Fibroblast of villous mesenchyme (primary cell): ENCODE data around the gene NPR3. TPM values are rescaled to one million over a fixed set of nuclear protein-coding genes. Genes with fewer than 3 reads are reported as not detected.

Experiments
- DNase-seq: peaks from one replicate; pipeline ENCODE4 v3.0.0-alpha.2; 2010; ENCODE audit warnings: low read depth
- H3K4me3 ChIP-seq: 2 replicates; pipeline ENCODE4 v1.5.1; 2011; ENCODE audit warnings: low read depth, mild to moderate bottlenecking, low read length
- total RNA-seq: library from RNA; depleted of rRNA; stranded (reverse); fragments of >200 nt; gene quantifications from 2 replicates; pipeline ENCODE4 v1.2.3, GENCODE V29; 2012
- TF ChIP-seq, protein P1 (sequence below): IDR thresholded peaks from 2 replicates; pipeline ENCODE4 v1.5.1; 2012; ENCODE audit warnings: low read depth, mild to moderate bottlenecking, low read length; ENCODE audit not compliant: insufficient read depth

Gene NPR3
- total RNA-seq, 1 donor = 6.5 TPM

DNA sequence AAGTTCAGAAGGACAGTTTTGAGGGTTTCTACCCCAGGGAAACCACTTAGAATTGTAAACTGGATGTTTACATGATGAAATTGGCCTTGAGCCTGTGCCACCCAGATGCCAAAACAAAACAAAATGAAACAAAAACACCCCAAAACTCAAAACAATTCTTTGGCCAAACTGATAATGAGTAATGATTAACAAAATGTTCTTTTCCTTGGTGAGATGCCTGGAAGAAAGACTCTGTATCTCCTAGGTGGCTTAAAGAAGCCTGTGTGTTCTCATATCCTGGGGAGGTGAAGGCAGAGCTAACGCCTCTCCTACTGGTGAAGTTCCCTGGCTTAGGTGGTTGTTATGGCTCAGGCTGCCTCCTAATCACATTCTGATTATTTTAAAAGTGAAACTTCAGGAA, 120.5 kb downstream of the NPR3 start:
- no peak overlapping the region for H3K4me3 ChIP-seq
- TF ChIP-seq, protein P1, sequence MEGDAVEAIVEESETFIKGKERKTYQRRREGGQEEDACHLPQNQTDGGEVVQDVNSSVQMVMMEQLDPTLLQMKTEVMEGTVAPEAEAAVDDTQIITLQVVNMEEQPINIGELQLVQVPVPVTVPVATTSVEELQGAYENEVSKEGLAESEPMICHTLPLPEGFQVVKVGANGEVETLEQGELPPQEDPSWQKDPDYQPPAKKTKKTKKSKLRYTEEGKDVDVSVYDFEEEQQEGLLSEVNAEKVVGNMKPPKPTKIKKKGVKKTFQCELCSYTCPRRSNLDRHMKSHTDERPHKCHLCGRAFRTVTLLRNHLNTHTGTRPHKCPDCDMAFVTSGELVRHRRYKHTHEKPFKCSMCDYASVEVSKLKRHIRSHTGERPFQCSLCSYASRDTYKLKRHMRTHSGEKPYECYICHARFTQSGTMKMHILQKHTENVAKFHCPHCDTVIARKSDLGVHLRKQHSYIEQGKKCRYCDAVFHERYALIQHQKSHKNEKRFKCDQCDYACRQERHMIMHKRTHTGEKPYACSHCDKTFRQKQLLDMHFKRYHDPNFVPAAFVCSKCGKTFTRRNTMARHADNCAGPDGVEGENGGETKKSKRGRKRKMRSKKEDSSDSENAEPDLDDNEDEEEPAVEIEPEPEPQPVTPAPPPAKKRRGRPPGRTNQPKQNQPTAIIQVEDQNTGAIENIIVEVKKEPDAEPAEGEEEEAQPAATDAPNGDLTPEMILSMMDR = no peak
- DNase-seq = no peak

DNA sequence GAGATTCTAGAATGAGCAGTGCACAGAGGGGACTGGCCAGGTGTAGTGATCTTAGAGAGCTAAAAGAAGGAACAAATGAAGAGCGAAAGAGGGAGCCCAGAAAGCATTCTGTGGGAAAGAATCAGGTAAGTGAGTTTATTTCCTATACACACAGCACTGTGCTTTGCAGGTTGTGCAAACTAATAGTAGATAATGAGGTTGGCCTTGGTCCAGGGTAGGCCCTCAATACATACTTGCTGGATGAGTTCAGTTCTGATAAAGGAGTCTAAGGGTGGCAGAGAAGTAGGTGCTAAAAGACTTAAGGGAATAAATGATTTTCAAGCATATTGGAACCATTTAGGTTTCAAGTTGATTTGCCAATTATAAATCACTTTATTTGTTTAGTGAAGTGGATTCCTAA, 122.0 kb downstream of the NPR3 start:
- TF ChIP-seq, protein P1 = no peak
- DNase-seq = no peak
- H3K4me3 ChIP-seq = no peak overlapping the region

DNA sequence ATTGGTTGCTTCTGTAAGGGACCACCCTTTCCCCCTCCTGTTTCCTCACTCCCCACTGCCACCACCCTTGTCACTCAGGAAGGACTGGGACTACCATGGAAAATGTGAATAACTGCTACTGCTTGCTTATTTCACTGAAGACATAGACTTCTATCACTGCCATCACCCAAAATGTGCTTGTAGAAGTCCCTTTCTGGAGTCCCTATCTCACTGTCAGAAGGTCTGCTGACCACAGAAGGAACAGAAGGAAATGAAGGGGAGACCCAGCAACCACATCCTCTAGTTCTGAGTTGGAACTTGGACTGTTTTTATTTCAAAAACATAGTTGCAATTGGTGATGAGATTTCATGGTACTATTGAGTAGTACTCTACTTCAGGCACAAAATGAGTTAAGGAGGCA, 122.5 kb downstream of the NPR3 start:
- no peak for DNase-seq
- TF ChIP-seq, protein P1 = no peak

DNA sequence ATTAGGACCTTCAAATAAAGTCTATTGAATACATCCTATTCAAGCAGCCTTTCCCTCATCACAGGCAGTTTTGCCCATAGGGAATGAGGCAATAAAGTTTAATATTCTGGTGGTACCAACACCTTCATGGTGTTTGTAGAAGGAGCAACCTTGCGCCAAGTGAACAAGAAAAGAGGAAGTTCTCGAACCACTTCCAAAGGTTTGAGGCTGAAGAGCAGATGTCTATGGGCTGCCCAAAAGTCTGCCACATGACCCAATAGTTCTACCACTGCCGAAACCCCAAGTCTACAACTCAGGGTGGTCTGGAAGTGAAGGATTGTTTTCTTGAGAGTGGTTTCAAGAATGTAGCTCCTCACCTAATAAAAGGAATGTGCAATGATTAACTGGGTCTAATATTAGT, 123.1 kb downstream of the NPR3 start:
- TF ChIP-seq, protein P1 = no peak
- H3K4me3 ChIP-seq = no peak overlapping the region
- no peak for DNase-seq

More for the DNA sequence above, 122.5 kb downstream of the NPR3 start:
- no peak overlapping the region for H3K4me3 ChIP-seq

DNA sequence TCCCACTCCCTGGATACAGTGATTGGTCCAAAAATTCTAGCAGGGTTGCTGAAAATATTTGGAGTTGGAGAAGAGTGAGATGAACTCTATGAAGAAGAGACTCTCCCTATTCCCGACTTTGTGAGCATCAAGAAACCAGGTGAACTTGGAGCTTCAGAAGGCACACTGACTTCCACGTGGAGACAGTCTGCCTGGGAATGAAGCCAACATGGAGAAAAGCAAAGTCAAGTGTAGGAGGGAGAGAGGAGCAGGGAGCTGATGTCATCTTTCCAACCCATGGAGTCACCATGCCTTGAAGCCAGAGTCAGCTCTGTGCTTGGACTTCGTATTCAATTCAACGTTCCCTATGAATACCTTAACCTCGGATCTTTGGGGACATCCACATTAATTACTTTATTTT, 125.1 kb downstream of the NPR3 start:
- TF ChIP-seq, protein P1 = no peak
- no peak overlapping the region for H3K4me3 ChIP-seq
- DNase-seq = peak; percentile 4

DNA sequence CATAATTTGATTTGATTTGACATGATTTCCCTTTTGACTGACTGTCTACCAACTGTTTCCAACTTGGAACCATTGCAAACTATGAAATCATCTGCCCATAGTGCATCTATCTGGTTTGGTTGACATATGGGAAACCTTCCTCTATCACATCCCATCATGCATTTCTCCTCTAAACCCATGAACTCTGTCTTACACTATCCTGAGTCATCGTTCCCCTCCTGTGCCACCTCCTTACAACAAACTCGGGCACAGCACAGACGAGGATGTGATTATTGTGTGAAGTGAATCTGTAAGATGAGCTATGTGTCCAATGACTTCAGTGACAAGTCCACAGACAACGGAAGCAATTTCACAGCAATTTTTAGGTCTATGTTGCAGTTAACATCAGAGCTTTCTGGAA, 126.1 kb downstream of the NPR3 start:
- no peak for DNase-seq
- TF ChIP-seq, protein P1 = no peak

DNA sequence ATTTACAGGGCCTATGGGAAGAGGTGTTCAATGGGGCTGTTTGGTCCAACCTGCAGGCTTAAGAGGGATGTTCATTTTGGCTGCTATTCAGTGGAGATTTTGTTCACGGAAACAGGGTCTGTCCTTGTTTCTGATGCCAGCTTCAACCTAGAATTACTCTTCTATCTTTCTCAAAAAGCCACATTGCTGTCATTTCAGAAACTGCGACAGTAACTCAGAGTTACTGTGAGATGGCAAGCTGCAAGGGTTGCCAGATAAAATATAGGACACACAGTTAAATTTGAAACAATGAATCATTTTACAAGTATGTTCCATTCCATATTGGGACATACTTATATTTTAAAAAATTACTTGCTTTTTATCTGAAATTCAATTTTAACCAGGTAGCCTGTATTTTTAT, 128.0 kb downstream of the NPR3 start:
- TF ChIP-seq, protein P1 = no peak
- no peak for DNase-seq
- no peak overlapping the region for H3K4me3 ChIP-seq

More for the DNA sequence above, 126.1 kb downstream of the NPR3 start:
- H3K4me3 ChIP-seq = no peak overlapping the region
